HG03095 (cell line): ENCODE data around the gene ZNF536.

Source experiments
- ATAC-seq: cut with Tn5 transposase; IDR thresholded peaks from one replicate; pipeline ENCODE4 v1.9.1; 2021; ENCODE audit warnings: moderate library complexity; ENCODE audit not compliant: unreplicated experiment

The ZNF536 gene

DNA sequence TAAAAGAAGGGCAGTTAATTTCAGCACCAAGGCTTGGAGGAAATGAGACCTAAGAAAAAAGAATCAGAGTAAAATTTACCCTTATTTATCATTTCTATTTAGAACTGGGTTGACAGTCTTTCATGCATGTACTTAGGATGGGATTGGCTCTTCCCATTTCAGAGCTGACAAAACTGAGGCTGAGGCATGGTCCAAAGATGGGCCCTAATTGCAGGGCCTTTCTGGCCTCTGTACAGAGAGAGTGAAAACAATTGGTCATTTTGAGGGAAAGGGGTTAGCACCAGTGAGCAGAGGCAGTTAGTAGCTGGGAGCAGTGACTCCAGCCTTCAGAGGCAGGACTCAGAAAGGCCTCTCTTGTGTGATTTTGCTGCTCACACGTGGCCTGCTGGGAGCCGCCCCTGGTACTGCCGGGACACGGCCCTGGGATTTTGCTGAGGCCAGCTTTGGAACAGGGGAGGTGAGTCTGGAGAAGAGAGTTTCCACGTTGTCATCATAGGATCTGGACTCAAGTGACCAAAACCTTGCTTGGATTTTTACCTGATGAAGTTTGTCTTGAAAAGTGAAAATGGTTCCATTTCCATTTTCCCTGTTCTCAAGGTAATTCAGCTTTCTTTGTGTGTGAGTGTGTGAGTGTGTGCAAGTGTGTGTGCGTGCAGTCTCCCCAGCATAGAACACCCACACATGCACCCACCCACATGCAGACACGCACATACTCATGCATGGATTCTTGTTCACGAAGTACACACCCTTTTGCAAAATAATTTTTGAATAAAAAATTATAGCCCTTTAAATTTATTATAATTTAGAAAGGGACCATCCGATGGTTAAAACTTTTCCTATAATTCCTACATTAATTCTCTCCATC is at the start of gene ZNF536:
ZNF536 (plus strand) TSS at position 425 of the 865 bp plus-strand sequence. CDS start 71,179 bp downstream, outside the sequence.
- no peak for ATAC-seq

DNA sequence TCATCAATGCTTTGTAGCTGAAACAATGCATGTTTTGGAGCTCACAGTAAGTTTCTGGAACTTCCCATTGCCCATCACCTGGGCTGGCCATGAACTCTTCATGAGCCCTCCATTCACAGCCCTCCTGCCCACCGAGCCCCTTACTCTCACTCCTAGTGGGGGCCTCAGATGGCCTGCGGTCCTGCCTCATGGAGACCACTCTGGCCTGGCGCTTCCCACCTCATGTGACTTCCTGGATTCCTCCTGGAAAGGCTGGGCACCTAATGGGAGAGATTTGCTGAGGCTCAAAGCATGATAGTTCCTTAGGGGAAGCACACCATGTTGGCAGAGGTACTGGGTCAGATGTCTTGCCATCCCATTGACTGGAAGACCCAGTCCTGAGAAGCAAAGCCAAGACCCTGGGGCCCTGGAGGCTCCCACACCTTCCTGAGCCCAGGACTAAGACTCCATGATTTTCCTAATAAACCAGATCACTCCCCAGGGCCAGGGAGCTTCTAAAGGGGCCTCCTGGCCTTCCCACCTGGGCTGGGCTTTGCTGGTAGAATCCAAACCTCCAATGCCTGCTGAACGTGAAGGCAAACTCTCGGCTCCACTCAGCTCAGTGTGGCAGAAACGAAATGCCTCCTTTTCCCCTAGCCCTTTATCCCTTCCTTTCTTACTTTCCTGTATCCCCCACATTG is 49.4 kb upstream of the ZNF536 start:
- no peak for ATAC-seq

DNA sequence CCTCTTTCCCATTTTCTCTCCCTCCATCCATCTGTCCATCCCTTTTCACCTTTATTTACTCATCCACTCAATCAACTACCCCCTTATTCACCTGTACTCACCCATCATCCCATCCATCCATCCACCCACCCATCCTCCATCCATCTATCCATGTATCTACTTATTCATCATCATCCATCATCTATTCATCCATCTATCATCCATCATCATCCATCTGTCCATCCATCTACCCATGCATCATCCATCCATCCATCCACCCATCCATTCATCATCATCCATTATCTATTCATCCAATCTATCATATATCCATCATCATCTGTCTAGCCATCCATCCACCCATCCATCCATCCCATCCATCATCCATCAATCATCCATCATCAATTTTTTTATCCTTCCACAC is 48.3 kb upstream of the ZNF536 start:
- ATAC-seq, result no peak

DNA sequence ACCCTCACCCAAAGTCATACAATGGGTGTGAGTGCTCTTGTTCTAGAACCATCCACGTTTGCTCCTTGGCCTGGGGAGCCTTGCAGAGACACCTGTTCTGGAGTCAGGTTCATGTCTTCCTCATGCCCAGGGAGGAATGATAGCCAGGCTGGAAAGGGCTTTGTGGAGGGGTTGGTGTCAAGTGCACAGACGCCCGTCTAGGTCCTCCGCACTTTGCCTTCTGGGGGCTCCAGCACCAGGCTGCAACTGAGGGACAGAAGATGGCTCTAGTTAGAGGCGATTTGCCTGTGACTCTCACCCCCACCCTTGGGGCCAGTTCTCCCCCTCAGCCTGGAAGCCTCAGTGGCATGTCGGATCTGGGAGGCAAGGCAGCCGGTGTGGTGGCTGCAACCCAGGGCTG is 47.2 kb upstream of the ZNF536 start:
- no peak for ATAC-seq

DNA sequence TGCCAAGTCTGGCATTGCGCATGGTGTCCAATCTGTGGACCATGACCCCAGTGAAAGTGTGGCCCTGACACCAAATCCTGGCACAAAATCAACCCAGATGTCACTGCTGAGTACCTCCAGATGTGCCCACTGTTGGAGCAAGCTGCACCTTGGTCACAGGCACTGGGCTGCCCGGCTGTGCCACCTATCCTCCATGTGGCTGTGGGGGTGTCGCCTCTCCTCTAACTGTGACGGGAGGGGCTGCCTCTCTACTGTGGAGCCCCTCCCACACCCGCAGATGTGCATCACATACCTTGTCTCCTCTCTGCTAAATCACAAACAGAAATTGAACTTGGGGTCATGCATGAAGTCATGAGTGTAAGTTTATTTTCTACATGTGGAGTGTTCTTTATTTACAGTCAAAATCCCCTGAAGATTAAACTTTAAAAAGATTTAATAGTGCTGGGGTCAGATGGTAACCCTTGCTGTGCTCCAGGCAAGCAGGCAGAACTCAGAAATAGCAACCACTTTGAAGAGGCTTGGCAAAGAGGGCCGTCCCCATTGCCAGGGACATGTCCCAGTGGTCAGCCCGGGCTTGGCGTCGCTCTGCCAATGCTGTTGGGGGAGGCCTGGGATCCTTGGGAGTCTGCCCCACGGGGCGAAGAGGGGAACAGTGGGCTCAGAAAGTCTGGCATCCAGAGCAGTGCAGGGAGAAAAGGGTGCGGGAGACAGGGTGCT is 46.4 kb upstream of the ZNF536 start:
- no peak for ATAC-seq

DNA sequence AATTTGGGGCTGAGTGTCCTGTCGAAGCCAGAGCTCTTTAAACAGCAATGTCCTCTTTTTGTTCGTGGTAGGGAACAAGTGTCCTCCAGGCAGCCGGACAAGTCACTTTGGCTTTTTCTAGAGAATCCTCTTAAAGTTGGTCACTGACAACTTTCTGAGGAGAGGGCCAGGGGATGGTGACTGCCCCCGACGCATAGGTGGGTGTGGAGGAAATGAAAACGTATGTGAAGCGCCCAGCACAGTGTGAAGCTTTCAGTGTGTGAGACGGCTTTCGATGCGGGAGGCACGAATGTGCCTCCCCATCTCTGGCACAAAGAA is 45.8 kb upstream of the ZNF536 start:
- no peak for ATAC-seq

DNA sequence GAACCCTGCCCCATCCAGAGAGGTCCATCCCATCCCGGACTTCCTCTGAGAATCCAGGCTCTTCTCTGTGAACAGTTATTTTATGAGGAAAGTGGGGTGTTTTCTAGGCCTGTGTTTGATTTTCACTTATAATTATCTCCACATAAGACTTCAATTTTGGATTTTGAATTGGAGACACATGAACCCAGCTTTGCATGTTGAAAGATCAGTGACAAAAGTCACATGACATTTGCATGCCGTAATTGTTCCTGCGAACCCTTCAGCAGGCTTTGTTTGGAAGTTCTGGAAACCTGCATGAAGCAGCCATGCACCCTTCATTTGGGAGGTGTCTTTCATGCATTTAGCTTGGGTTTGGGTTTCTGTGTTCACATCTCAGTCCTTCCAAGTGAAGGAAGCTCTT is 44.9 kb upstream of the ZNF536 start:
- no peak for ATAC-seq

DNA sequence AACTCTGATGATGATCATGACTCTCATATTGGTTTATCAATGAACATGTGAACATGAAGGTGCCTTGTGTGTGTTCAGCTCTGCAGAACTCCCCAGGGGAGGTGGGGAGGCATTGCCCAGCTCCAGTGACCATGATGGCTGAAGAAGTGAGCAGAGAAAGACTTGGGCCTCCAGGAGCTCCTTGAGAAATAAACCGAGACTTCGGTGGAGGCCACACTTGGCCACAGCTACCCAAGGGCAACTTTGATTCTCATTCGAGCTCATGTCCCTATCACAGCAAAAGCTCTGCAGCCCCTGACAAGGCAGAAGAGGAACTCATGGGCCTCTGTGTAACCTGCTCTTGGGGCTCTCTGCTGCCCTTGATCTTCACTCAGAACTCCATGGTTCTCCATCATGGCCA is 44.1 kb upstream of the ZNF536 start:
- no peak for ATAC-seq

DNA sequence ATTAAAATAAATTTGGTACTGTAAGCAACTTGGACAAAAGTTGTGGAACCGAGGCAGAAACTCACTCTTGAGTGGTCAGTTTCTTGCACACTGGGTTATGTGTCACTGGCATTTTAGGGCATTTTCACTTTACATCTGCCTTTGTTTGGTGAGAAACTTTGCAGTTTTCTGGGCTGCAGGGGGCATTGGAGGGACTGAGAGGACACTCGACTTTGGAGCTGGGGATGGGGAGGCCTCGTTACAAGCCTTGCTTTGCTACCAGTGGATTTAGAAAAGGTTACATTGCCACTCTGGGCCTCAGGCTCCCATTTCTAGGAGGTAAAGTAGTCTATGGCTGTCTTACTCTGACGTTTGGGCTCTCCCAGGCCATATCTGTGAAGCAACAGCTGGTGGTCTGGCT is 41.9 kb upstream of the ZNF536 start:
- no peak for ATAC-seq

DNA sequence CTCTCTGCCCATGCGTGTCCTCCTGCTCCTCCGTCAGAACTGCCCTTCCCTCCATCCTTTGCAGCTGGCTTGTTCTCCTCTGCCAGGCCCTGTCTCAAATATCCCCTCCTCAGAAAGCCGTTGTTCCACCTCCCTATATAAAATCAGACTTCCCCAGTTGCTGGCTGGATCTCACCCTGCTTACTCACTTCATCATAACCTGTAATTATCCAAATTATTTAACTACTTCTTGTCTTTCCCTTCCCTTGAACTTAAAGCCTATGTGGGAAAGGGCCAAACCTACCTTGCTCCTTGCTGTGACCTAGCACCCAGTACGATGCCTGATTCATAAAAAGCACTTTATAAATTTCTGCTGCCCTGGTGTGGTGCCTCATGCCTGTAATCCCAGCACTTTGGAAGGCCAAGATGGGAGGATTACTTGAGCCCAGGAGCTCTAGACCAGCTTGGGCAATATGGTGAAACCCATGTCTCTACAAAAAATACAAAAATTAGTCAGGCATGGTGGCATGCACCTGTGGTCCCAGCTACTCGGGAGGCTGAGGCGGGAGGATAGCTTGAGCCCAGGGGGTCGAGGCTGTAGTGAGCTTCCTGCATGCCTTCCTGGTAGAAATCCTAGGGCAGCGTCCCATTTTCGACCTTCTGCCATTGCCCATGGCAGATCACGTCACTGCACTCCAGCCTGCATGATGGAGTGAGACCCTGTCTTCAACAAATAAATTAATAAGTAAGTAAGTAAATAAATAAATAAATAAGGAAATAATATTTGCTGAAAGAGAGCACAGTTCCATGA is 39.5 kb upstream of the ZNF536 start:
- no peak for ATAC-seq

DNA sequence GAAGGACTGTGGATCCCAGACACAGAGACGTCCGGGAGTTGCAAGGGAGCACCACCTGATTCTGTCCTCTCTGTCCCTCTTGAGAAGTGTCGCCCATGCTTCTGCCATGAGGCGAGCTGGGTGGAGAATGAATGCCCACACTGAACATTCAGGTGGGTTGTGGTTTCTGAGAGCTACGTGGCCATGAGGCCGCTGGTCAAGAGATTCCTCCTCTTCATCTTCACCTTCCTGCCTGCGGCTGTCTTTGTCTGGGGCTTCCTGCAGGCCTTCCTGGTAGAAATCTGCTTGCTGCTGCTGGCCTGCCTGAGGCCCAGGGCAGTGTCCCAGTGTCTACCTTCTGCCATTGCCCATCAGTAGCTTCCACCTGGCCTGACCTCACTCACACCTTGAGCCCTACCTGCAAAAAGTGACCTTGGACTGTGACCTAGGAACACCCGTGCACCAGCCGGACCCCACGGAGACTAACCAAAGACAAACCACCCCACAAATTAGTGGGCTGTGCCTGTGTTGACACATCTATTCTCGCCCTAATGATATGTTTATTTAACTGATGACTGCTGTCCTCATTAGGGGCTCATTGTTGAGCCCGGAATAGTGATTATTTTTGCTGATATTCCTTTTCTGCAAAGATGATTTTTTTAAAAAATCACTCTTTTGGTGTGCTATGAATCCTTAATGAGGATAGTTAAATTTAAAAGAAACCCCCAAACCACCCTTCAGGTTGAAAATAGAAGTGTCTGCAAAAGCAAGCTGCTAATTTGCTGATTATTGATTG is 38.7 kb upstream of the ZNF536 start:
- ATAC-seq, result no peak

DNA sequence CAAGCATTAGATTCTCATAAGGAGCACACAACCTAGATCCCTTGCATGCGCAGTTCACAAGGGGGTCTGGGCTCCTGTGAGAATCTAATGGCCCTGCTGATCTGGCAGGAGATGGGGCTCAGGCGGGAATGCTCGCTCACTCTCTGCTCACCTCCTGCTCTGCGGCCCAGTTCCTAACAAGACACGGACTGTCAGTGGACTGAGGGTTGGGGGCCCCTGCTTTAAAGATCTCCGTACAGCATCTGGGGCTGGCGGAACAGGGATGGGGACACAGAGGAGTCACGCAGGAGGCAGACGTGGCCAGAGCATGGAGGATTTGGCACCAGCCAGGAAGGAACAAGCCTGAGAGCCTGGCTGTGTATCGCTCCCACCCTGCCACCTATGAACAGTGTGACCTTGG is 37.3 kb upstream of the ZNF536 start:
- ATAC-seq, result no peak

DNA sequence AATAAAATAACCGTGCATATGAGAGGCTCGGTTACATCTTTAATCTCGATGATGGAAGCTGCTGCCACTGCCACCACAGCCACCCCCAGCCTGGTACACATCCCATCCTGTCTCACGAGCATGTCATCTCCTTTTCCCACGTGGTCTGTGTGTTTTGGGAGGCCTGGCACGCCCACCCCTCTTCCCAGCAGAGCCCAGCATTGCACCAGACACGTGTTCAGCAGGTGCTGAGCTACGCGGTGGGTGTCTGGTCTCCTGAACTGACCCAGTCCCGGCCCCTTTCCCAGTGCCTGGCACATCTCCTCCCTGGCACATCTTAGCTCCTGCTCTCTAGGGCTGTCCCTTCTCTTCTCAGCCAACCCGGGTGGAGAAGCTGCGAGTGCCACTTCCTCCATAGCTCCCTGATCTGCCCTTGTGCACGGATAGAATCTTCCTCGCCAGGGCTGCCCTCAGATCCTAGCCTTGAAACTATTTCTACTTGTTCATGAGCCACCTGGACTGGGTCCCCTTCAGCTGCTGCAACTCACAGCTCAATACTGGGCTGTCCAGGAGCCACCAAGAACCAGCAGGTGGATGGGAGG is 36.8 kb upstream of the ZNF536 start:
- ATAC-seq, result no peak

DNA sequence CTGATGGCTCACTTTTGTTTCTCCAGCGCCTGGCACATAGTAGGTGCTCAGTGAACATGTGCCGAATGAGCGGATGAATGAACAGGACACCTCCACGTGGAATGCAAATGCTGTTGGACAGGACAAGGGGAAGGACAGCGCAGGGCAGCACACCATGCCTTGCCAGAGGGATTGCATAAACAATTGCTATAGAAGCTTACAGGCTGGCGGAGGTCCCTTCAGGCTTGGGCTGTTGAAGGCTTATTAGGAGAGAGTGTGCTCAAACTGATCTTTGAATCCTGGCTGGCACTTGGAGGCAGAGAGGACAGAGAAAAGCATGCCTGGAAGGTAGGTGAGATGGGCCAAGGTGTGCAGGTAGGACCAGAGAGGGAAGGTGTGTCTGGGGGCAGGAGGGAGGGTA is 35.9 kb upstream of the ZNF536 start:
- no peak for ATAC-seq

DNA sequence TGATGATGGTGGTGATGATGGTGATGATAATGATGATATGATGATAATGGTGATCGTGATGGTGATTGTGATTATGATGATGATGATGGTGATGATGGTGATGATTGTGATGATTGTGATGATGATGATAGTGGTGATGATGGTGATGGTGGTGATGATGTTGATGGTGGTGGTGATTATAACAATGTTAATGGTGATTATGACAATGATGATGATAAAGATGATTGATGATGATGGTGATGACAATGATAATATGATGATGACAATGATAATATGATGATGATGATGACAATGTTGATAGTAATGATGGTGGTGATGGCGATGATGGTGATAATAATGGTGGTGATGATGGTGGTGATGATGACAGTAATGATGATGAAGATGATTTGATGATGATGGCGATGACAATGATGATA is 34.1 kb upstream of the ZNF536 start:
- no peak for ATAC-seq

DNA sequence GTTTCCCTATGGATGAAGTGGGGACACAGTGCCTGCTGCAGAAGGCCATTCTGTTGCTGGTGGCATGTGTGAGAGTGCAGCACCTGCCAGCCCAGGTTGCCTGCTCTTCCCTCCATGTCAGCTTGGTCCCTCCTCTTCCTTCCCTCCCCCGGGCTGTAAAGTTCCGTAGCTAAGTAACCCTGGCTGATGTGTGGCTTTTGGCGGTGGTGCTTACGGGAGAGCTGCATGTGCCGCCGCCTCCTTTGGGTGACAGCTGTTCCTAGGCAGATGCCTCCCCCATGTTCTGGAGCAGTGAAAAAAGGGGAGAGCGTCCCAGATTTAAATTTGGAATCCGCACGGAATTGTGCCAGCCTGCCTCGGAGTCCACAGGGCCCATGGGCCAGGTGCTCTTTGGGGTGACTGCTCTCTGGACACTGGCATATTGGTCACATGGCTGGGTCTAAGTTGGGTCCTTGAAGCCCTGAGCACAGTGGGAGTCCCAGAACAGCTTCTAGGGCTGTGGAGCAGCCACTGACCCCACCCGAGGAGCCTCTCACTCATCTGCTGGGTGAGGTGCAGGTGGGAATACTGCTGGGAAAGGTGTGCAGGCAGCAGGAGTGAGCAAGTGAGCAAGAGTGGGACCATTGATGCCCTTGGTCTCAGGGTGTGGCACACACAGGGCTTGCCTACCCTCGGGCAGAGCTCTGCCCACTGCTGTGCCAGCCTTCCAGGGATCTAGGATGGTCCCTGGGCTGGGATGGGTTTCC is 33.1 kb upstream of the ZNF536 start:
- ATAC-seq, result no peak

DNA sequence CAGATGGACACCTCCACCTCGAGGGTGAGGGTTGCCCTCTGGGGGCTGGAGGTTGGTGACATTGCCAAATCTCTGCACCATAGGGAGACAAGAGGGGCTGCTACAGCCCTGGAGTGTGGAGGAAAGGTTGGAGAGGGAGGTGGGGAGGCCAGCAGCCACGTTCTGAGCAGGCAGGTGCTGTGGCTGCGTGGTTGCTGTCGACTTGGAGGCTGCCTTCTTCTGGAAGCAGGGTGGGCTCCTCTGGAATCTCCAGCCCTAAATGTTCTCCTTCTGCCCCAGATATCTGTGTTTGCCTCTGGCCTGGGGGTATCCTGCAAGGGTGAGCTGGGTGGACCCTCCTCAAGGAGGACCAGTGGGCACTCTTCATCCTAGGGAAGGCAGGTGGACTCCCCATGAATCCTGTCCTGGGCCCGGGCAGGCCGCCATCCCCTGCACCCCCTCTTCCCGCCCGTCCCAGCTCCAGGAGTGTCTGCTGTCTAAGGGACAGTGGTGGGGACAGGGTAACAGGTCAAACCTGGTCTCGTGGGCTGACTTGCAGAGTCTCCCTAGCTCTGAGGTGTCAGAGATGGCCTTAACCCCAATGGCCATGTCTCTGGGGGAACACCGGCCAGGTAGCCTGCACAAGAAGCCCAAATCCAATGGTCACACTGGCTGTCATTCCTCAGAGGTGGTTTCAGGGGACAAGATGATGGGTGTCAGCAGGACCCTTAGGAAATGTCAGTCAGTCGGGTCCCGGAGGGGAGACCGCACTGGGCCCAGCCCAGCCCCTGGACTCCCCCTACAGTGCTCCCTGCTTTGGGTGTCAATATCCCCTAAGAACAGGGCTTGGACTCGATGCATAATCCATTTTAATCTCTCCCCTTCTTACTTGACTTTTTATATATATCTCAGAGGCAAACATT is 32.3 kb upstream of the ZNF536 start:
- ATAC-seq, result no peak
